ENCODE results near the gene COQ3. TPM values are rescaled to one million over a fixed set of nuclear protein-coding genes. Genes with fewer than 3 reads are reported as not detected.
A peak's percentile ranks its signal among the peaks of the same experiment; 100 is the strongest.

Gene COQ3
- total and polyA plus RNA-seq, 2 of the 8 experiments (the other 6 are each of a cell fraction or from before 2014, with no cell fraction given) = 8.4 to 16.2 TPM

DNA sequence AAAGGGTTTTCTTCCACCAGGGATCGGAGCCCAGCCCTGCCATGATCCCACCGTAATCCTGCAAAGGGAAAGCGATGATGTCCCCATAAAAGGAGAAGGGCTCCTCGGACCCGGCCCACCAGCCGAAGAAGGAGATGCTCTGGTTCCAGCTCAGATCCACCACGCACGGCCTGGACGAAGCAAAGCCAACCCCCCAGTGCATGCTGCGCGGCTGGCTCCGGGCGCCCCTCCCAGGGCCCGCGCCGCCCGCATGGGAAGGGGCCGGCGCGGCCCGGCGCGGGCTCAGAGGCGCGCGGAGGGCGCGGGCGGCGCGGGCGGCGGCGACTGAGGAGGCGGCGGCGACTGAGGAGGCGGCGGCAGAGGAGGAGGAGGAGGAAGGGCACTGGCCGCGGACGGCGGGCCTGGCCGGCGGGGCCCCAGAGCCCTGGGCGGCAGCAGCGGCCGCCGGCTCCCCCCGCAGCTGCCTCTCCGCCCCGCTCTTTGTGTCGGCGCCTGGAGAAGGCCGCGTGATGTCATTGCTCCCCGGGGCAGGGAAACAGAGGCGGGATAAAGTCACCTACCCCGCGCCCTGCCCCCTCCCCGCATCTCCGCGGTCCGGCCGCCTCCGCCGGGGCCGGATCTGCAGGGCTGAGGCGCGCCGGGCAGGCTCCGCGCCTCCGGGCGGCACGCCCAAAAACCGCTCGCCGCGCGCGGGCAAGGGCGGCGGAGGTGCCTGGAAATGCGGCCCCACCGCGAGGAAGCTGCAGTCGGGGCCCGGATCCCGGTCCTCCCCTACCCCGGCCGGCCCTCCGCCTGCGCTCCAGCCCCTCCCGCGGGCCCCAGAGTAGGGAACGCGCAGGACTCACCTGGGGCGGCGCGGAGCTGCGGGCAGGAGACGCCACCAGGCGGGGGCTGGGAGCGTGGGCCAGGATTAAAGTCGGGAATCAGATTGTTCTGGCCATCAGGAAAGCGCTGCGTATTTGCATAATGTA is 44.5 kb downstream of the COQ3 start, which contains the start of gene FAXC (continued):
- TF ChIP-seq TCF12 (IDR thresholded peaks at IDR 0.05; ENCODE audit: low read depth, low read length) = no peak
- TF ChIP-seq SAP30 (IDR thresholded peaks at IDR 0.05; ENCODE audit: insufficient read depth, insufficient replicate concordance, low read length) = no peak
- TF ChIP-seq BRCA1 (IDR thresholded peaks at IDR 0.05; ENCODE audit: low read depth, low read length) = no peak
- no peak for TF ChIP-seq JUND (IDR thresholded peaks at IDR 0.05; ENCODE audit: low read length)
- no peak for TF ChIP-seq NANOG (IDR thresholded peaks at IDR 0.05; ENCODE audit: insufficient read depth, low read depth, low read length, poor library complexity, severe bottlenecking)
- TF ChIP-seq EP300 (IDR thresholded peaks at IDR 0.05; ENCODE audit: borderline replicate concordance in 1 of 2, low read depth in 2 of 2, low read length in 2 of 2) = no peak
- TF ChIP-seq TAF7 (optimal IDR thresholded peaks at IDR 0.05; ENCODE audit: borderline replicate concordance, low read depth, low read length) = peak; percentile 13
- TF ChIP-seq EZH2 (IDR thresholded peaks at IDR 0.05; ENCODE audit: low read depth, low read length, severe bottlenecking) = no peak
- TF ChIP-seq POLR2A (IDR thresholded peaks at IDR 0.05; ENCODE audit: control extremely low read depth in 1 of 2, low read depth in 2 of 2, low read length in 2 of 2) = peak; percentile 72 to 73
- no peak for TF ChIP-seq KDM5A (IDR thresholded peaks at IDR 0.05; ENCODE audit: low read length)
- TF ChIP-seq CREB1 (IDR thresholded peaks at IDR 0.05) = no peak
- TF ChIP-seq KDM1A (IDR thresholded peaks at IDR 0.05; ENCODE audit: borderline replicate concordance, low read length) = no peak
- TF ChIP-seq CTCF (IDR thresholded peaks at IDR 0.05; ENCODE audit: control extremely low read depth in 1 of 3, insufficient read depth in 1 of 3, low read depth in 1 of 3, low read length in 3 of 3) = peak; percentile 31 to 45 (median 35)
- no peak for TF ChIP-seq ATF3 (IDR thresholded peaks at IDR 0.05; ENCODE audit: insufficient read depth, low read depth, low read length)
- no peak for TF ChIP-seq RXRA (IDR thresholded peaks at IDR 0.05; ENCODE audit: insufficient read depth, low read depth, low read length)
- no peak for TF ChIP-seq TEAD4 (IDR thresholded peaks at IDR 0.05; ENCODE audit: low read depth, low read length)
- TF ChIP-seq KDM4A (IDR thresholded peaks at IDR 0.05; ENCODE audit: low read depth, low read length, severe bottlenecking) = peak; percentile 75
- no peak for TF ChIP-seq HDAC6 (IDR thresholded peaks at IDR 0.05; ENCODE audit: low read depth, low read length)
- no peak for TF ChIP-seq RFX5 (IDR thresholded peaks at IDR 0.05; ENCODE audit: borderline replicate concordance, low read depth, low read length)
- peak; percentile 66 for TF ChIP-seq POLR2AphosphoS5 (IDR thresholded peaks at IDR 0.05; ENCODE audit: low read depth, low read length)

All from H1 (cell line).